ENCODE results near the gene KIAA1671. TPM values are rescaled to one million over a fixed set of nuclear protein-coding genes. Genes with fewer than 3 reads are reported as not detected.

Gene KIAA1671
- total RNA-seq, 1 donor from 2014 or later: 17.6 TPM

DNA sequence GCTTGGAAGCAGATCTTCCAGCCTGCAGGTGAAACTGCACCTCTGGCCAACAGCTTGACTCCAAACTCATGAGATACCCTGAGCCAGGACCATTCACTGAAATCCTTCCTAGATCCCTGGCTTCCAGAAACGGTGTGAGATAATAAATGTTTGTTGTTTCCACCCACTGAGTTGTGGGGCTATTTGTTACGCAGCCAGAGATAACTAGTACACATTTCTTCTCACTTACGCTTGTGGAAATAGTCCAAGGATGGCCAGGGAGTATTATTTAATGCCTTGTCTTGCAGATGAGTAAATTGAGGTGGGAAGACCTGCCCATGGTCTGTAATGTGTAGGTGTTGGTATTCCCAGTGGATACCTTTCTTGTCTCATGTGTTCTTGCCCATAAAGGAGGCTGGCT lies 171.2 kb downstream of the KIAA1671 start:
- no peaks in the 10 kb centered on the region for H3K27me3 Mint-ChIP-seq (ENCODE audit: insufficient read depth)

DNA sequence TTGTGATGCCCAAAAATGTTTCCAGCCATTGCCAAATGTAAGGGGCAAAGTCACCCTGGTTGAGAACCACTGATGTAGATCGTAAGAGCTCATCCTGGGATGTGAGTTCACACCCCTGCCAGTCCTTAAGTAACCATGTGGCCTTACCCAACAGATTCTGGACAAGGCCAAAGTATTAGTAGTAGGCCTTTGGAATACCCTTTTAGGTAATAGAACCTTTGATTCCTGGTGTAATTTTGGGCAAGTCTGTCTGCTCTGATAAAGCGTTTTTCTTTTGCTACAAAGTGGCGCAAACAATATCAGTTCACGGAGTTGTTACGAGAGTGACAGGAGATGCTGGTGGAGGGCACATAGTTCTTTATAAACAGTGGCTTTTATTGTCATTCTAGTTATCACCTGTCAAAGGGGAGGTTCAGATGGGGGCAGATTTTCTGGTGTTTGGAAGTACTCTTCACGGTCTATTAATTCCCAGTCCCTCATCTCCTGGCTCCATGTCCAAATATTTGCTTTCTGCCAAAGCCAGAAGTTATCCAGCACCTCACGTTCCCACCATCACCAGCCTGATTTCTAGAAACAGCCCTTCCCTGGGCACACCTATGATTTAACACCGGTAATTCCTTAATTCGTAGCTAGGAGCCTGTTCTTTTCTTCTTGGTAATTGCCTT lies 173.3 kb downstream of the KIAA1671 start:
- no peaks in the 10 kb centered on the region for H3K4me1 Mint-ChIP-seq (ENCODE audit: low read depth)
- H3K27ac Mint-ChIP-seq: no peak overlapping the region
- no peaks in the 10 kb centered on the region for H3K27me3 Mint-ChIP-seq (ENCODE audit: insufficient read depth)
- no peak for DNase-seq (ENCODE audit: low spot score)
- H3K36me3 Mint-ChIP-seq (ENCODE audit: low read depth): peaks cover 15% of the 10 kb centered on the region
- peaks cover 7% of the 10 kb centered on the region for H3K9me3 Mint-ChIP-seq
- intact Hi-C loops (cut with micrococcal nuclease): no loop called here
- H3K4me3 Mint-ChIP-seq: no peak overlapping the region

More for the DNA sequence above, 171.2 kb downstream of the KIAA1671 start:
- DNase-seq (ENCODE audit: low spot score): no peak
- Mint-ChIP-seq H3K36me3 (ENCODE audit: low read depth) (peaks cover 20% of the 10 kb centered on the region), H3K9me3 (peaks cover 7% of the 10 kb centered on the region), H3K27ac (no peak overlapping the region), H3K4me3 (no peak overlapping the region), H3K4me1 (ENCODE audit: low read depth) (no peaks in the 10 kb centered on the region)
- intact Hi-C loops (cut with micrococcal nuclease): no loop called here

DNA sequence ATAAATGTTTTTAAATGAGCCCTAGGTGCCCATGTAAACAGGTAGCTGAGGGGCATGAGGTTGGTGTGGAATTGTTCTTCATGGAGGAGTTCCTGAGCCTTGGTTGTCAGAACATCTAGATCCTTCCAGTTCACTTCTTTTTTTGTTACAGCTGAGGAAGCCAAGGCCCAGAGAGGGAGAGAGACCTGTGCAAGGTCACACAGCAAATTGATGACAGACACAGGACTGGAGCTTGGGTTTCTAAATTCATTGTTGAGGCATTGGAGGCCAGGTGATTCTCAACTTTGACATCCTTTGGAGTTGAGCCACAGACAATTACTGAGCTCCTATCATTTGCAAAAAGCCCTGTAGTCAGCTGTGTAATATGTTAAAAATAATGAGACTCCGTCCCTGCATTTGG lies 174.0 kb downstream of the KIAA1671 start:
- Mint-ChIP-seq H3K36me3 (ENCODE audit: low read depth) (peaks cover 13% of the 10 kb centered on the region), H3K27me3 (ENCODE audit: insufficient read depth) (no peaks in the 10 kb centered on the region), H3K4me1 (ENCODE audit: low read depth) (no peaks in the 10 kb centered on the region), H3K9me3 (peaks cover 7% of the 10 kb centered on the region), H3K4me3 (no peak overlapping the region), H3K27ac (no peak overlapping the region)
- no peak for DNase-seq (ENCODE audit: low spot score)
- intact Hi-C loops (cut with micrococcal nuclease): no loop called here

DNA sequence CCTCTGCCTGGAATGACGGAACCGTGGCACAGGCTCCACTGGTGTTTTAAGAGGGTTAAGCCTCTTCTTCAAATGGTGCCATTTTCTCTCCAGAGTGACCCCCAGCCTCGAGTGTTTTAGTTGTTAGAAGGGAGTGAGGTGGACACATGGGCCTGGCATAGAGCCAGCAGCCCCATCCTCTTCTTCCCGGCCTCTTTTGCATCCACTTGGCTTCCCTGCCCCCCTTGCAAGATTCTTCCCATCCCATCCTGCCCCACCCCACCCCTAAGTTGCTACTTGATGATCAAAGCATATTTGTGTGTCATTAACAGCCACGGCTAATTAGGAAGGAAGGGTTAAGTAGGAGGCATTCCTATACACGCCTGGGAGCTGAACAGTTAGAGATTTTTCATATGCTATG lies 174.8 kb downstream of the KIAA1671 start:
- H3K36me3 Mint-ChIP-seq (ENCODE audit: low read depth): peaks cover 12% of the 10 kb centered on the region
- H3K27ac Mint-ChIP-seq: no peak overlapping the region
- no peak for DNase-seq (ENCODE audit: low spot score)
- no peaks in the 10 kb centered on the region for H3K4me1 Mint-ChIP-seq (ENCODE audit: low read depth)
- peaks cover 7% of the 10 kb centered on the region for H3K9me3 Mint-ChIP-seq
- no peak overlapping the region for H3K4me3 Mint-ChIP-seq
- H3K27me3 Mint-ChIP-seq (ENCODE audit: insufficient read depth): no peaks in the 10 kb centered on the region
- intact Hi-C loops (cut with micrococcal nuclease): no loop called here

DNA sequence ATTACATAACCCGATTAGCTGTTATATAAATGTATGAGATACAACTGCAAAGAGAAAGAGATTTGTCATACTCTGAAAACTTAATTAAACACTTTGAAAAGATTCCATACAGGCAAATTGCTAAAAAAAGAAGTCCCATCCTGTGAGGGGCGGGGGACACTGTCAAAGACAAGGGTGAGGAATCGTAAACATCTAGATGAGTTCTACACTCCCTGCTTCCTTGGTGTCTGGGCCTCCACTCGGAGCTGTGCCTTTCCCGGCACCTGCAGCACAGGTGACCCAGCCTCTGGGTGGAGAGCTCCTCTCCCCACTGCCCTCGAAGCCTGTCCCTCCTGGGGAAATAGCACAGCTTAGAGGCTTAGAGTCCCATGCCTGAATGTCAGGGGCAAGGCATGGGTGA lies 177.9 kb downstream of the KIAA1671 start:
- H3K27ac Mint-ChIP-seq: no peak overlapping the region
- H3K27me3 Mint-ChIP-seq (ENCODE audit: insufficient read depth): no peaks in the 10 kb centered on the region
- no peaks in the 10 kb centered on the region for H3K4me1 Mint-ChIP-seq (ENCODE audit: low read depth)
- peaks cover 1% of the 10 kb centered on the region for H3K36me3 Mint-ChIP-seq (ENCODE audit: low read depth)
- intact Hi-C loops (cut with micrococcal nuclease): no loop called here
- no peaks in the 10 kb centered on the region for H3K9me3 Mint-ChIP-seq
- DNase-seq (ENCODE audit: low spot score): no peak
- H3K4me3 Mint-ChIP-seq: no peak overlapping the region

DNA sequence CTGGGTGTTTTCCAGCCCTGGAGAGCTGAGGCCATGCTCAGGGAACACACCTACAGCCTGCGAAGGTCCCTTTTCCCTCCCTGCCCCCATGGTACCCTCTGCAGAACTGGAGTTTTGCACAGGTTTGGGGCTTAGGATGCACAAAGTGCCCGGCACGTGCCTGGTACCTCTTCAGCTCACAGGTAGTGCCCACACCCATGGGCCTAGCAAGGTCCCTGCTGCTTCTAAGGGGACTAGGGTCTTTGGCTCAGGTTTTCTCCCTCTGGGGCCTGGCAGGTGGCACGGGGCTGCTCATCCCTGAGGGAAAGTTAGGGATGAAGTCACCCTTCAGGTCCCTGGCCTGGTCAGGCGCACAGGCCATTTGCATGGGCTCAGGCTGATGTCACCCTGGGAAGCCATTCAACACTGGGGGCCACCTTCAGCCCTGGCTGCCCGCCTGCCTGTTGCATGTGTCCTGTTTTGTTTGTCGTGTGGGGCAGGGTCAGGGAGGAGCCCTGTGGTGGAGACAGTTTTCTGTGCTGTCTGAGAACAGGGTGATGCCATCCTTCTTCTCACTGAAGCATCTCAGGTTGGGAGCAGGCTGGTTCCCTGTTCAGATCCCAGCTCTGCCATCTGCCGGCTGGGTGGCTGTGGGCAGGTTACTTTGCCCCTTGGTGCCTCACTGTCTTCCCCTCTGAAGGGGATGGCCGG lies 178.8 kb downstream of the KIAA1671 start:
- Mint-ChIP-seq H3K4me1 (ENCODE audit: low read depth) (no peaks in the 10 kb centered on the region), H3K4me3 (no peak overlapping the region), H3K36me3 (ENCODE audit: low read depth) (peaks cover 4% of the 10 kb centered on the region), H3K27ac (no peak overlapping the region), H3K27me3 (ENCODE audit: insufficient read depth) (no peaks in the 10 kb centered on the region), H3K9me3 (no peaks in the 10 kb centered on the region)
- no peak for DNase-seq (ENCODE audit: low spot score)
- intact Hi-C loops (cut with micrococcal nuclease): no loop called here

DNA sequence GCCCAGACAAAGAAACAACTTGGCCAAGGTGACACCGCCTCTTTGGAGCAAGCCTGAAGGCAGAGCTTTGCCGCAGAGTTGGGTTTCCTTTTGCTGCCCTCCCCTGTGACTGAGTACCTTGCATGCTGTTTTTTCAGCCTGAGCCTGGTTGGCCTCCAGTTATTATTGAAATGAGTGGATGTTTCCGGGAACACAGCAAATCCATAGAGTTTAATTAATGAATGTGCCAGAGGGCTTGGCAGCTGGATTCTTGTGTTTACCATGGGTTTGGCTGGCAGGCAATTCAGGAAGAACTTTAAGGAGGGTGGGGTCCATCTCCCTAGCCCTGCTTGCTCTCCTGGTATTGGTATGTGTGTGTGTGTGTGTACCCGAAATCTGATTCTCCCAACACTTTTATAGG lies 181.5 kb downstream of the KIAA1671 start:
- Mint-ChIP-seq H3K9me3 (no peaks in the 10 kb centered on the region), H3K27ac (no peak overlapping the region), H3K36me3 (ENCODE audit: low read depth) (peaks cover 15% of the 10 kb centered on the region), H3K4me3 (no peak overlapping the region), H3K4me1 (ENCODE audit: low read depth) (no peaks in the 10 kb centered on the region), H3K27me3 (ENCODE audit: insufficient read depth) (no peaks in the 10 kb centered on the region)
- intact Hi-C loops (cut with micrococcal nuclease): no loop called here
- no peak for DNase-seq (ENCODE audit: low spot score)

DNA sequence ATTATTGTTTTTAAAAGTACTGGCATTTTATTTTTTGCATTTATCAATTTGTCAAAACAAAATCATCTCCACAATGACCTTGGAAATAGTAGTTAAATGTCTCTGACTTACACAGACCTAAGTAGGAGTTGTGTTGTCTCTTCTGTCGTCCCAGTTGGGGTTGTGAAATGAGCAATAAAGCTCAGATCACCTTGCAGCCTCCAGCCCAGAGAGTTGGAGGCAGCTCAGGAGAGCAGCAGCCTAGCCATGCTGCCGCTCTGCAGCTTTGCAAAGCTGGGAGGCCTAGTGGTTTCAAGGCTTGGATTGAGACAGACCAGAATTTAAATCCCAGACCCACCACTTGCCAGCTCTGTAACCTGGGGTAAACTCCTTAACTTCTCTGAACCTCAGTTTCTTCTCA lies 181.9 kb downstream of the KIAA1671 start:
- no peak overlapping the region for H3K27ac Mint-ChIP-seq
- intact Hi-C loops (cut with micrococcal nuclease): no loop called here
- no peaks in the 10 kb centered on the region for H3K27me3 Mint-ChIP-seq (ENCODE audit: insufficient read depth)
- no peaks in the 10 kb centered on the region for H3K4me1 Mint-ChIP-seq (ENCODE audit: low read depth)
- H3K36me3 Mint-ChIP-seq (ENCODE audit: low read depth): peaks cover 15% of the 10 kb centered on the region
- no peak overlapping the region for H3K4me3 Mint-ChIP-seq
- DNase-seq (ENCODE audit: low spot score): no peak
- no peaks in the 10 kb centered on the region for H3K9me3 Mint-ChIP-seq

DNA sequence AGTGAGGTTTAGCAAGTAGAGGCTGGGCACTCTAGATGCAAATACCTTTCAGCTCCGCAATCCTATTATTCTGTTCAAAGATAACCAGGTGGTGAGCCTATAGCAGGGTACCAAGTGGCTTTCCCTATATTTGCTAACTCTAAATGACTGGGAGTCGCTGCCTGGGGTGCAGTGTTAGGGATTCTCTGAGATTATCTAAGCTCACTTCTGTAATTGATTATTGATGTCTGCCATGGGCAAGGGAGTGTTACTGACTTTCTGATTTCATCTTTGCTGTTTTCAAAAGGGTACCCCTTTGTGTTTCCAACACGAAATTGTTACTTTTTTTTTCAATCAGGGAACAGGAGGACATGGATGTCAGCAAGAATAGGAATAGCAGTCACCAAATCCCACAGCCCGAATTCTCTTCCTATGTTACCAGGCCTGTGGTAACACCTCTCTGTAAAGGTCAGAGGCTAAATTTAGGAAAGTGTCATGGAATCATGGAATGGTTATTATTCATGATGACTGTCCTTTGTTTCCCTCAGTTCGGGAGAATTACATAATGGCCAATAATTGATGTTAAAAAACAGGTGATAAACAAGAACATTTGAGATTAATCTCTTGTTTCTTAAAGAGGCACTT lies 184.5 kb downstream of the KIAA1671 start:
- Mint-ChIP-seq H3K27me3 (ENCODE audit: insufficient read depth) (no peaks in the 10 kb centered on the region), H3K36me3 (ENCODE audit: low read depth) (peaks cover 15% of the 10 kb centered on the region), H3K4me3 (no peak overlapping the region), H3K9me3 (no peaks in the 10 kb centered on the region), H3K4me1 (ENCODE audit: low read depth) (no peaks in the 10 kb centered on the region), H3K27ac (no peak overlapping the region)
- DNase-seq (ENCODE audit: low spot score): no peak
- intact Hi-C loops (cut with micrococcal nuclease): no loop called here

DNA sequence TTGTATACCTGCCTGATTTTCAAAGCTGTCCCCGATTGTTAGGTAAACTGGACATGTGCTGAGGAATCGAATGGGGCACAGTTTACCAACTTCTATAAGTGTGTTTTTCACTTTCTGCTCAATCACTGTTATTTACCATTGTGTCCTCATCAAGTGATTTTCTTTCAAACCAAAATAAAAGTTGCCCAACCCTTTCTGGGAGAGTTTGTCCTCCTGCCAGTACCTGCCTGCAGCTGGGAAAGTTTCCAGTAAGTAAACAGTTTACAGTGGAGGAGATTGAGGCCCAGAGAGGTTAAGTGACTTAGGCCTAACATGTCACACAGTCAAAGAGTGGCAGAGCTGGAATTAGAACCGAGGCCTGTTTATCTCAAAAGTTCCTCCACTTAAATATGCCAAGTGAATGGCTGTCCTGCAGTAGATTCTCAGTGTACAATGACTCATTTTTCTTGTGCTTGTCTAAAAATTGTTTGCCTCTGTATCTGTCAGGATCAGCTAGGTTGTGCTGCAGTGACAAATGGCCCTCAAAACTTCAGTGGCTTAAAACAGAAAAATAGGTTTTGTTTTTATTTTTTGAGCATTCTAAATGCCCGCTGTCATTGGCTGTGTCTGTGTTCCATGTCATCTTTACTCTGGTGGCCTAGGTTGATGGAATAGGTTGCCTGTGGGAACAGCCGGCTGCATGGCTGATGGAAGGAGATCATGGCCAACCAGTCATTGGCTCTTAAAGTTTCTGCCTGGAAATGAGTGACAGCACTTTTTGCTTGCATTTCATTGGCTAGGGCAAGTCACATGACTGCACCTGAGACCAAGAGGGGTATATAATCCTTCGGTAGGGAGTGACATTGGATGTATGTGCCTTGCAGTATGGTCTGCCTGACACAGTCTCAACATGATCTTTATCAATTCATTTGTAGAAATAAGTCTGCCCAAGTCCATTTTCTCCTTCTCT lies 185.3 kb downstream of the KIAA1671 start:
- Mint-ChIP-seq H3K4me3 (no peak overlapping the region), H3K9me3 (no peaks in the 10 kb centered on the region), H3K4me1 (ENCODE audit: low read depth) (no peaks in the 10 kb centered on the region), H3K36me3 (ENCODE audit: low read depth) (peaks cover 15% of the 10 kb centered on the region), H3K27ac (no peak overlapping the region), H3K27me3 (ENCODE audit: insufficient read depth) (no peaks in the 10 kb centered on the region)
- intact Hi-C loops (cut with micrococcal nuclease): no loop called here
- no peak for DNase-seq (ENCODE audit: low spot score)

DNA sequence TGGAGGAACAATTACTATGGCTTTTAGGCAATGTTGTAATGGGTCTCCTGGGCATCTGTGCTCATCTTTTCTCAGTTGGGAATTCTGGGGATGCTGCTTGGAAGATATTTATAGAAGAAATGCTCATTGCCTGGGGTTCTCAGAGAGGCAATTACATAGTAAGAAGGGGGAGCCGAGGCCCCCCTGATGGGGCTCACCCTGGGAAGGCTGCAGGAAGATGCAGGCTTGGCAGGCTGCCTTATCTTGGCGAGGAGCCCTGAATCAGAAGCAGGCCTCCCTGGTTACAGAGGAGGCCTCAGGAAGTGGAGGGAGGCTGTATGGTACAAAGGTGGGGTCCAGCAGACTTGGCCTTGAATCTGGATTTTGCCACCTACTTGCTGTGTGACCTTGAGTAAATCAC lies 186.5 kb downstream of the KIAA1671 start:
- no peak for DNase-seq (ENCODE audit: low spot score)
- intact Hi-C loops (cut with micrococcal nuclease): no loop called here
- Mint-ChIP-seq H3K27ac (no peak overlapping the region), H3K4me3 (no peak overlapping the region), H3K36me3 (ENCODE audit: low read depth) (peaks cover 17% of the 10 kb centered on the region), H3K27me3 (ENCODE audit: insufficient read depth) (no peaks in the 10 kb centered on the region), H3K4me1 (ENCODE audit: low read depth) (no peaks in the 10 kb centered on the region), H3K9me3 (no peaks in the 10 kb centered on the region)

DNA sequence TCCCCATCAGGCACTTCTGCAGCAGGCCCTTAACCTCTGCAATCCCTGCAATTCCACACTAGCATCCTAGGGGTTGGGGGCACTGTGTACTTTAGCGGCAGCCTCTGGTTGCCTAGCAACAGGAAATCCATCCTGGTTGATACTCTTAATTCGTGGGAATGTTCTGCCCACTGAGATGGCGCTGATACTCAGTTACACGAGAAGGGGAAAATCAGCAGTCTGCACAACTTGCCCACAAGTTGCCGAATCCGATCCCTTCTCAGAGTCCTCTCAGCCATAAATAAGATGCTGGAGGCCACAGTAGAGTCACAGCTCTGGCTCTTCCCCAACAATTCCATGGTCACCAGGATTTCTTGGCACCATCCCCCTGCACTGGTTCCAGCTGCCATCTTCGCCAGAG lies 189.6 kb downstream of the KIAA1671 start:
- Mint-ChIP-seq H3K9me3 (no peaks in the 10 kb centered on the region), H3K4me3 (no peak overlapping the region), H3K27ac (no peak overlapping the region), H3K36me3 (ENCODE audit: low read depth) (peaks cover 9% of the 10 kb centered on the region), H3K27me3 (ENCODE audit: insufficient read depth) (no peaks in the 10 kb centered on the region), H3K4me1 (ENCODE audit: low read depth) (no peaks in the 10 kb centered on the region)
- no peak for DNase-seq (ENCODE audit: low spot score)
- intact Hi-C loops (cut with micrococcal nuclease): no loop called here

Measured in activated T-helper 1 cell treated with anti-CD3 and anti-CD28 coated beads, Interleukin-12 subunit alpha, Interleukin-12 subunit beta, Interleukin-2, Interleukin-4 antibody, amounts not matched to agents 30 ng/mL and 10 ng/mL and 1 ng/mL, durations not matched to agents 14 hours and 24 hours and 36 hours (primary cell).